Activated CD8-positive, alpha-beta memory T cell treated with anti-CD3 and anti-CD28 coated beads, Interleukin-2, amount 50 U/mL, for 1 hour (primary cell): Measurements from ENCODE around the gene PRKN.

Experiments
- DNase-seq: peaks from one replicate; pipeline ENCODE4 v3.0.0-alpha.2; 2020; ENCODE audit errors: extremely low read depth

The PRKN gene

DNA sequence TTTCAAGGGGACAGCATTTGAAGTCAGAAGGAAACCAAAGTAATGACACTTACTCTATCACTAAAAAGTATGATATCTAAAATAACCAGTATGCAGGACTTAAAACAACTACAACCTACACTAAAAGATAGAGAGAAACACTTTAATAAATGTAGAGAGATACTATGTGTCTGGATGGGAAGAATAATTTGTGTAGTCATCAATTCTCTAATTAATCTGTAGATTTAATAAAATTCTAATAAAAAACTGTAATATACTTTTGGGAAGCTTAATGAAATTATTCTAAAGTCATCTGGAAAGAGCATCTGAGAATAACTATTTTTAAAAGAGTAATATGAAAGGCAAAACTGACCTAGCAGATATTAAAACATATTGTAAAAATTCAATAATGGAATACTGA lies 52.1 kb downstream of the PRKN start:
- DNase-seq: no peak

GRCh38 chr6:162674452-162674851 lies 53.1 kb downstream of the PRKN start:
- no peak for DNase-seq

DNA sequence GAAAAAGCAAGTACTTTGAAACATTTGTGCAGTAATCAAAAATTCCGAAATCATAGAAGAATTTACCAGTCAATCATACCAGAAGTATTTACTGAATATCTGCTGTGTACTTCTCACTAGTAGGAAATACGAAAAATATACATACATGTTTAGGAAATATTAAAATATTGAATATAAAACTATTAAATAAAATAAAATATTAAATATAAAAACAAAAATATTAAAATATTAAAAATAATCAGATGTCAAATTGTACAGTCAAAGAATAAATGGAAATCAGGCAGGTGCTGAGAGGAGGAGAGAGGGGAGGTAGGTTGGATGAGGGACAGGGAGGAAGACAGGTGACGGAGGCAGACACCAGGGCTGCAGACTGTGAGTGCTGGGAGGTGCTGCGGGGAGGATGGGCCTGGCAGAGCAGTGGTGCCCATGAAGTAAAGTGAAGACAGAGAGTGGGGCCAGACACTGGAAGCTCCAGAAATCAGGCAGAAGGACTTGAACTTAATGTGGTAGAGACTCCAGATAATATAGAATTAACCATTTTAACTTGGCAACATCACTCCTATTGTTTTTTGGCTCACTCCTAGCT lies 55.9 kb downstream of the PRKN start:
- DNase-seq: no peak

- DNase-seq: no peak
Observed at GRCh38 chr6:162670345-162670744, 57.2 kb downstream of the PRKN start.

GRCh38 chr6:162666246-162666645 lies 61.3 kb downstream of the PRKN start:
- DNase-seq: no peak

GRCh38 chr6:162653808-162654207 lies 73.8 kb downstream of the PRKN start:
- no peak for DNase-seq

DNA sequence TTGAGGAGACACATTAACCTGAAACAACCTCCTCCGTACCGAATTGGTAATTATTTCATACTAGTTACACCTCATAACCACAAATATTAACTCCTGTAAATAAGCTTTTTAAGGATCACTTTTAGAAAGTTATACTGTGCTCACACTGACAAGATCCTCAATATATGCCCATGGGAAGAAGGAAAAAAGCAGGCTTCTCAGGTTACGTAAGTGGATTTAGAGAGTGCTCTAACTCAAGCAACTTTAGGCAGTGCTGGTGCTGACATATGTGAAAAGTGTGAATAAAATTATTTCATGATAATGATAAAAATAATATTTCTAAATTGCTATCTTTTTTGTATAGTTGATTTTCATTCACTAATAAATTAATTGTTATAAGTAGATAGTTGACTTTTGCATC lies 76.1 kb downstream of the PRKN start:
- DNase-seq: no peak

GRCh38 chr6:162649271-162649670 lies 78.3 kb downstream of the PRKN start:
- no peak for DNase-seq

- no peak for DNase-seq
Observed at GRCh38 chr6:162644153-162644552, 83.4 kb downstream of the PRKN start.

GRCh38 chr6:162640756-162641155 lies 86.8 kb downstream of the PRKN start:
- DNase-seq: no peak

DNA sequence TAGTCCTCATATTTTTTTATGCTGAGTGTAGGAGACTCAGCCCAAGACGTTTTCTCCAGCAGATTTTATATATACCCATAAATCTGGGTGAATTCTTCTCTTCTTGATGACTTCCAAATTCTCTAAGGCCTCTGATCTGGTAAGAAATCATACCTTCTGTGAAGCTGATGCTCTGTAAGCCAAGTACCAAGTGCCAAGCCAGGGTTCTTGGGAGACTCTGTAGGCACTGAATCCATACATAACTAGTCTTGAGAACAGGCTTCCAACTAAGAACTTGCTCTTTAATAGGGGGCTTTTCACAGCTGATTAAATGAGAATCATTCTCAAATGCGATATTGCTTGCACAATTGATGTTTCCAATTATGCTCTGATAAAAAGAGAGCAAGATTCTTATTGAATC lies 87.6 kb downstream of the PRKN start:
- no peak for DNase-seq

DNA sequence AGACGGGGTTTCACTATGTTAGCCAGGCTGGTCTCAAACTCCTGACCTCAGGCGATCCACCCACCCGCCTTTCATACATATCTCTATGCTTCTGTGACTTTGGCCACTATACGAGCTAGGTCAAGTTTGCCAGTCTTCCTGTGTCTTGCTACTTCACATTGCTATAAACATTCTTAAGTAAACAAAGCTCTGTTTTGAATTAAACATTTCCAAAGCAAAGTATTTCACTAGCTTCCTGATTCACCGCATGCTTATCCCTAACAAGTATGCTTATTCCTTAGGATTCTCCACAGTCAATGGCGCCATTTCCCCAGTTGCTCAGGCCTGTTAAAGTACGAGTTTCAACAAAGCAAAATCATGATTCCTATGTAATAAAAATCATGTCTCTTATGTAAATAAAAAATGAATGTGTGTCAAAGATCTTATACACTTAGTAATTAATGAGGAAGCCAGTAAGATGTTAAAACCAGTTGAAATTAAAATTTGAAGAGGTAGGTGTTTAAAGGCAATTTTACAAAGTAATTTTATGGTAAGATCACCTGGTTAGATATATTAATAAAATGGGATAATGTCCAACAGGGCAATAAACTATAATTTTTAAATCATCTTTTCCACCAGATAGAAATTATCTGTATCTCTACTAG lies 88.5 kb downstream of the PRKN start:
- no peak for DNase-seq

DNA sequence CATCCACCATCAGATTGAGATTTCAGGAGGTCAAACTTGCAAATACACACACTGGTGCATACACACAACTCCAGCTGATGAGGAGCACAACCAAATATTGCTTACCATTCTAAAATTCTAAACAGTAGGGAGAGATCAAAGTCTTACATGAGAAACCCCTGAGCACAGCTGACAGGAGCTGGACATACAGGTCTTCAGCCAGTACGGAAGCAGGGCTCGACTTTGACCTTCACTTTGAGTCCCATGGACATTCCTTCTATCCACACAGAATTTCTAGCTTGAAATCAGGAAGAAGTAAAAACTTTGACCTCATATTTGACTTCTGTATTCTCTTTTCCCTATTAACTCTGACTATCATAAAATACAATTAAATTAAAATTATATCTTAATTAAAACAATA lies 90.2 kb downstream of the PRKN start:
- no peak for DNase-seq

DNA sequence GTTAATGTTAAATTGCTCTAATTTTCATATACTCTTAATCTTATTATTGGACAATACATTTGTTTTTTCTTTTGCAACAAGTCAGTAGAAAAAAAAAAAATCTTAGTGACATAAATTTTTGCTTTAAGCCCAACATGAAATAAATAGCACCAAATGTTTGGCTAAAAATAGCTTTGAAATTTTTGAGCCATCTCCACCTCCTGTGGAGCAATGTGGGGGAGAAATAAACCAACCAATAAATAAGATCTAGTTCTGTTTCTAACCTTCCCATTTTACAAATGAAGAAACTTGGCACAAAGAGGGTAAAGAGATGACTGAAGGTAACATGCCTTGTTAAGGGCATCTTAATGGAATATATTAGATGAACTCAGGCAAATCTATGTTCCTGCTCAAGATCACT lies 91.4 kb downstream of the PRKN start:
- DNase-seq: no peak

DNA sequence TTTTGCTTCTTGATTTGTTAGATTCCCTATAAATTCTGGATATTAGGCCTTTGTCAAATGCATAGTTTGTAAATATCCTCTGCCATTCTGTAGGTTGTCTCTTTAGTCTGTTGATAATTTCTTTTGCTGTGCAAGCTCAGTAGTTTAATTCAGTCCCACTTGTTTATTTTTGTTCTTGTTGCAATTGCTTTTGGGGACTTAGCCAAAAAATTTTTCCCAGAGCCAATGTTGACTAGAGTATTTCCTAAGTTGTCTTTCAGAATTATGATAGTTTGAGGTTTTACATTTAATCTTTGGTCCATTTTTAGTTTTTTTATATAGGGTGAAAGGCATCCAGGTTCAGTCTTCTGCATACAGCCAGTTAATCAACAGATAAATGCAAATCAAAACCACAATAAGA lies 96.0 kb downstream of the PRKN start:
- DNase-seq: no peak

GRCh38 chr6:162630069-162630468 lies 97.5 kb downstream of the PRKN start:
- no peak for DNase-seq

DNA sequence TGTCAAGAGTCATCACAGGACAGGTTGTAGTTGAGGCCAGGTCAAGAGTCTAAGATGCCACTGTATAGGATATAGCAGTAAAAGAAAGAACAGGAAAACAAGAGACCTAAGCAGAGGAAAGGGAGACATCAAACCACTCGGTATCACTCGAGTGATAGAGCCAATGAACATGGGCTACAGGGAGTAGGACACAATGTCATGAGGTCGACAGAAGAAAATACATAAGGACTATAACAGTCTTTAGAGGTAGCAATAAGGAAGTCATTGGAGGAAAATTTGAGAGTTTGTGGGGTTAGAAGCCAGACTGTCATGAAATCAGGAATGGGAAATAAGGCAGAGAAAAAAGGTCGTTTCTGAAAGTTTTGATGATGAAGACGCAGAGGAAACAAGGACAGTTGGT lies 99.7 kb downstream of the PRKN start:
- DNase-seq: no peak

DNA sequence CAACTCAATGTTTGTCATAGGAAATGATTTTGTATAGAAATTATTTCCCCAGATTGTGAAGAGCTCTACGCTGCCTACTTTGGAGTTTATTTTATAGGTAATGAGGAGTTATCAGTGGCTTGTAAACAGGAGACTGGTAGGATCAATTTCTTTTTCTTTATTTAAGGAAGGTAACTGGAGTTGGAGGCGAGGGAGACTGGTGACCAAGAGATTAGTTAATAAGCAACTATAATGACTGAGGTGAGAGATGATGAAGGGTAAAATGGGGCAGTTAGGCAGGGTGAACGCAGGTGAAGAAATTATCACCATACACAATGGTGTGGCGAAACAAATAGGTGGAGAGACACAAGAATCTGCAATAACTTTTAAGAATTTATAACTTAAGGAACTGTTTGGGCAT lies 100.2 kb downstream of the PRKN start:
- DNase-seq: no peak

DNA sequence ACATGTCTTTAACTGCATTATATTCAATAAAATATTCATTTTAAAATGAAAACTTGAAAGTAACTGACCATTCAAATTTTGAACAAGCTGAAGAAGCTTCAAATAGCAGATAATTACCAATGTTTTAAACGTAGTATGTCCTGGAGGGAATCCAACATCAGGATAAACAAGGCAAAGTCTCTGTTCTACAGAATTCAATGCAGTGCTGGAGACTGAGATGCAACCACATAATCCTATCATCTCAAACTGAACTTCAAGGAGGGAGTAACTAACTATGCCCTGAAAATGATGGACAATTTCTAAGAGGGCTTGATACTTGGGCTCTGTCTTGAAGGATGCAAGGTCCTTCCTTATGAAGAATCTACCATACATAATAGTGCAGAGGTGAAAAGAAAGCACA lies 100.7 kb downstream of the PRKN start:
- no peak for DNase-seq

DNA sequence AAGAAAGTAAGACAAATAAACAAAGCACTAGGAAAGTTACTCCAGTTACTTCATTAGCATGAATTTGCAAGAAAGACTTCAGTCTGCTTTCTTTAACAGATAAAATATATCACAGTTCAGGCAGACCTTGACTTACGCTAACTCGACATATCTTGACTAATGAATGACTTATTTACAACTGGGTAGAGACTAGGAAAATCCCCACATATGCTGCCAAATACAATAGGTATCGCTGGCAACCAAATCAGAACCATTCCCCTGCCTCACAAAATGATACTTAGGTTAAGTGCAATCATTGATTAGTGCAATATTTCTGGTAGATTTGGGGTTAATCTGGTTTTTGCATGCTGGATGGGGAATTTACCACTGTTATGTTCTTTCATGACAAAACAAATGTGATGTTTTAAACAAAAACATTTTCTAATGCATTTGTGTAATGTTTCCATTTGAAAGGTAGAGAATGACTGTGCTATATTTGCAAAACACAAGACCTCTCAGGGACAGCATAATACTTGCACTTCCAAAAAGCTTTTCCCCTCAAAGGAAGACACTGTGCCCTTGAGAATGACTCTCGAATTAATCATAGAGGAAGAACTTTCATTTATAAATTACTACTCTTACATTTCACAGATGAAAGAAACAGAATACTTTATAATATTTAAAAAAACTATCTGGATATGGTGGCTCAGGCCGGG lies 101.6 kb downstream of the PRKN start:
- DNase-seq: no peak

DNA sequence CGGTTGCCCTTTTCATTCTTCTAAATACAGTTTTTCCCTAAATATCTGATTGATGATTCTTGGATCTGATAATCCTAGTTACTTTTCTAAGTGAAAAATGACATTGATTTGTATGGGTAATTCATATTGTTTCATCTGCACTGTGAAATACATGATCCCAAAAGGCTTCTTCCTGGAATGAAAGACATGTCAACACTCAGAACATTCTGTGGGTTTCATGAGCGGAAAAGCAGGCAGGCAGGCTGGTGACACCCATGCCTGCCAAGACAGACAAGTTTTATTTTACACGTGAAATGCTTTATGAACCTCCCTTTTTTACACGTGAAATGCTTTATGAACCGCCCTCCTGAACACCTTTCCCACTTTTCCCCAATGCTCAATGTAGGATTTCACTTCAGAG lies 105.0 kb downstream of the PRKN start:
- DNase-seq: no peak

GRCh38 chr6:162621246-162621645 lies 106.3 kb downstream of the PRKN start:
- DNase-seq: no peak

- no peak for DNase-seq
Observed at GRCh38 chr6:162620073-162620472, 107.5 kb downstream of the PRKN start.
